Left renal pelvis (tissue), 4 donors: ENCODE measurements around the gene ZNF385B. TPM values are rescaled to one million over a fixed set of nuclear protein-coding genes. Genes with fewer than 3 reads are reported as not detected.

Source experiments
- DNase-seq, 4 donors: peaks; one replicate each; pipeline ENCODE4 v3.0.0-alpha.2; 2013; ENCODE audit warnings: low read depth in 4 of 4, low spot score in 3 of 4
- polyA plus RNA-seq, 4 donors: library from polyadenylated mRNA; unstranded; fragments of 120-200 nt; gene quantifications; one replicate each; pipeline ENCODE4 v1.2.1, GENCODE V29; 2013; ENCODE audit not compliant: insufficient read length in 4 of 4

ZNF385B gene
- polyA plus RNA-seq, 4 donors: 1.0 to 15.6 (median 12.8) TPM

DNA sequence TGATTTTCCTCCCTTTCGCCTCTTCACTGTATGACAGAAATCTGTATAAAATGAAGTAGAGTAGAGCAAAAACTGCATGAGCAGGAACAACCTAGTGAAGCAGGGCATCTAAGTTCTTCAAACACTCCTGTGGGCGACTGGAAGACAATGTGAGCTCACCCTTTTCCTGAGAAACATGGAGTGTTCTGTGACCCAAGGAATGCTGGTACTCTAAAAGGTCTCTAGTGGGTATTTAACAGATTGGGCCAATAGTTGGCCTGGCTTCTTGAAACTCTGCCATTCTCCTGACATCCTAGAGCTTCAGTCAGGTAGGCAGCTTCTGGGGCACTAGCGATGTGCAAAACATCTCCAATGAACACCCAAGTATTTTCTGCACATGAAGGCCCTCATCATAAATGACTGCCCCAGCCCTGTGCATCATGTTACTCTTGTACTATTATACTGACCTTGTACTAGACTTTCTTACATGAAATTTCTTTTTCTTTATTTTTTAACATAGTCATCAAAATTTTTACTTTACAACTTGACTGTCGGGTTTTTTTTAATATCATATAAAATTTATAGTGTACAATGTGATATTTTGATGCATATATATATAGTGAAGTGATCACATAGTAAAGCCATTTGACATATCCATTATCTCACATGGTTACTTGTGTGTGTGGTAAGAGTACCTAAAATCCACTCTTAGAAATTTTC lies 302.2 kb downstream of the ZNF385B start:
- DNase-seq: no peak

DNA sequence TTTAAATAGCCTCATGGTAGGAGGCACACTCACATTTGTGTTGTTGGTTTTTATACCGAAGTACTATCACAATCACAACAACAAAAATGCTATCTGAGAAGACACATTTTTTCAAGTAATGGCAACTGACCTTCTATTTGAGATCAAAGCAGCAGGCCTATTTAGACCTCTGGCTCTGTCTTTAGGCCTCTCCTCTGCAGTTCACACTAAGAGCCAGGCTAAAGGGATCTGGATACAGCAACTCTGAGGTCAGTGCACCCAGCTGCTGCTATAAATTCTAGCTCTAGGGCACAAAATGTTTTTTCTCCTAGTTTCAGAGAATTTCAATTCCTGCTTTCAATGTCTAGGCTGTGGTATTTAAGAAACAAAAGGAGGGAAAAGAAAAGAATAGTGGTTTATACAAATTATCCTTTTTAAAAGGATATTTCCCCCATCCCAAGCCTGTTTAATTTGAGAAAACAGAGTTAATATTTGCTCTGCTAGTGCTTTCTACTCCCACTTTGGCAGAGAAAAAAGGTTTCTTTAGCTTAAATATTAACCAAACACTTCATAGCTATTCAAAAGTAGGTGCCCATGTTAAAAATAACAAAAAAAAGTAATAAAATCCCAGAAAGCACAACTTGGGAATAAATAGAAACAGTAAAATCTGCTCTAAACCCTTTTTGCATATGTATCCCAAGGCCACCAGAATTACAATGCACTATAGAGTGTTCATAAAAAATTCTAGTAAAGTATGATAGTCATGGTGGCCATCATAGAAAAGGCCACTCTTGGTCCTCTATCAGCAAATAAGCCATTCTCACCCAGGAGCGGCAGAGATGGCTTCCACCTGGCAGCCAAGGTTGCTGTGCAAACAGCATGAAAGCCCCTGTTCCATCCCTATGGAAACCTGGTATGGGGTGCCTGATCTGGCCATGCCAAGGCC lies 303.1 kb downstream of the ZNF385B start:
- DNase-seq: no peak

DNA sequence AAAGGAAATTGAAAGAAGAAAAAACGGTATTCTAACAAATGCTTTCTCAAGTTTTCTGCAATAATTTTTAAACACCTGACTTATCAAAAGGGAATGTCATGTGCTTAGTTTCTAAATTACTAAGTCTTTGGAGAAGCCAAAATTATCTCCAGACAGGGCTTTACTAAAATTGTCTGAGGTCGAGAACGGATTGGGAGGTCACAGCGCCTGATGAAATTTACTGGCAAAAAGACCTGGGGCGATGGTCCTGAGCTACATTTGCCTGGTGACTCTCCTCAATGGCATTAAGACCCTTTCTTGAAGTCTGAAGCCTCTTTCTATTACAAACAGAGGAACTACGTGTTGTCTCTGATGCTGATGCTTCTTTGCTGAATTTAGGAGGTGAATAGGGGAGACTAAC lies 305.0 kb downstream of the ZNF385B start:
- DNase-seq: no peak

DNA sequence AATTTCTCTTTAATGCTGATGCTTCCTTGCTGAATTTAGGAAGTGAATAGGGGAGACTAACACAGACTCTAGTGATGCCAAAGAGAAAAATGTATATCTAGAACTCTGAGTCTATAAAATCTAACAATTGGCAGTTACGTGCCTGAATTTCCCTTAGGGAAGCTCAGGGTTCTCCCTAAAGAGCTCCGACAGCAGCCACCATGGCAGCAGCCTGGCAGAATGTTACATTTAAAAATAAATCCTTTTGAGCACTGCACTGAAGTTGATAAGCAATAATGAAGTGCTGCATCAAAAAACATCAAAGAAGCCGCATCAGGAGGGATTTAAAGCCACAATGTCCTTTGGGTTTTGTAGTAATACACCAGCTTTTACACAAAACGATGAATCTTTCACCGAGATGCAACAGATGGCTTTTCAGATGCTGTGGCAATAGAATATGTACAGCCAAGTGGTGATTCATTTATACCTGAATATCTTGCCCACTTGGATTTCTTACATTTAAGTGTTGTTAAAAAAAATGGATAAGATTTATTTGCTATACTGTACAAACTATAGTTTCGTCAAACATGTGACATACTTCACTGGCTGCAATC lies 305.6 kb downstream of the ZNF385B start:
- DNase-seq: no peak

DNA sequence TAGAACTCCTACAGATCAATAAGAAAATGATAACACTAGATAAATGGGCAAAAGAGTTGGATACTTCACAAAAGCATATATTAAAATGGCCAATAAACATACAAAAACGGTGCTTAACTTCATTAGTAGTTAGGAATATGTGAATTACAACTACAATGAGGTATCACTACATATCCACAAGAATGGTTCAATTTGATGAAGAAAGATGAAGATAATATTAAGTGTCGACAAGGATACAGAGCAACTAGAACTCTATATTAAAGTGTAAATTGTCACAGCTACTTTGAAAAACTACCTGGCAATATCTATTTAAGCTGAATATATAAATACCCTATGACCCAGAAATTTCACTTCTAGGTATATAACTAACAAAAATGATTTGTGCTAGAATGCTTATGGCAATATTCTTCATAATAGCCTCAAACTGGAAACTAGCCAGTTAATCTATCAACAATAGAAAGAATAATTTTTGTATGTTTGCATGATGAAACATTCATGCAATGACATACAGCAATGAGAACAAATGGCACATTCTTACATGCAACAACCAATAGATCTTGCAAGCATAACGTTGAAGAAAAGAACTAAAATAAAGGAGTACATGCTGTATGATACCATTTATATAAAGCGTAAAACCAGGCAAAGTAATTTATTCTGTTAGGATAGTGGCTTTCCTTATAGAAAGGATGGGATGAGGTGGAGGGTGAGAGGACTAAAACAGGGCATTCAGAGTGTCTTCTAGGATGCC lies 306.6 kb downstream of the ZNF385B start:
- DNase-seq: no peak

DNA sequence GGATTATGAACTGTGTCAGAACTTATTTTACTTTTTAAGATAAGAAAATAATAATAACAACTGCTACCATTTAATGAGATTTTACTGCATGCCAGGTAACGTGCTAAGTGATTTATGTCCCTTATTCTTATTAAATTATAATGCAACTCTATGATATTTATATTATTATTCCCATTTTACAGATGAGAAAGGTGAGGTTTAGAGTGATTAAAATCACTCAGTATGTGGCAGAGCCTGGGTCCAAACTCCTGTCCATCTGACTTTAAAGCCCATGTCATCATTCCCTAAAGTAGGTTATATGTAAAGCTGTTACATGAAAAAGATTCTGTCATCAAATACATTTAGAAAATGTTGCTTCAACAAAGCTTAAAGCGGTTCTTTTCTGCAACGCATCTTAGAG lies 308.0 kb downstream of the ZNF385B start:
- no peak for DNase-seq

- no peak for DNase-seq
Observed at GRCh38 chr2:179551539-179552045, 309.8 kb downstream of the ZNF385B start.

DNA sequence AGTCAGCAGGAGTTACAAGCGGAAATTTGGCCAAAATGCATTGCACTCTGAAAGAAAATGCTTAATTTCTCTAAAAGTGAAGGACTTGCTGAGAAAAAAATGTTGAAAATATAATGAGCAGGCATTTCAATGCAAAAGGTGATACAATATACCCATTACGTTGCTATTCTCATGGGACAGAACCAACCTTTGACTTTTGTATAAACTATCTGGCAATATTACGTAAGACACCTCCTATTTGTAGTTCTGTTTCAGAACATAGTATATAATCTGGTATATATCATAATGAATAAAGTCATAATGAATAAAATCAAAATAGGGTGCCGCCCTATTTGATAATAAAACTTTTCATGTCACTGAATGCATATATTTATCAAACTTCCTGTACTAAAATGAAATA lies 310.6 kb downstream of the ZNF385B start:
- no peak for DNase-seq

DNA sequence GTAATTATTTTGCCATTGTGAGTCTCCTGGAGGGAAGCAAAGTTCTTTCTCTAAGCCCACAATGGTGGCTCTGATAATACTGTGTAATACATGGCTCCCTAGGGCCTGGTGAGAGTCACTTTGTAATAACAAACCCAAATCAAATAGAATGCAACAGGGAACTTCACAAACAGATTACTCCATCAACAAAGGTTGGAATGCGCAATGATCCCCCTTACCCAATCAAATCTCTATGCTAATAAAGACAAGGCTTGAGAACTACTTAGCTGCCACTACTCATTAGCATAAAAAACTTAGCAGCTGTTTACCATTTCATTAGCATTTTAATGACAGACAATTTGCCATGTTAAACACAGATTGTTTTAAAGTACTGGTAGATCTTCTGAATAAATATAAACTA lies 311.2 kb downstream of the ZNF385B start:
- DNase-seq: no peak

DNA sequence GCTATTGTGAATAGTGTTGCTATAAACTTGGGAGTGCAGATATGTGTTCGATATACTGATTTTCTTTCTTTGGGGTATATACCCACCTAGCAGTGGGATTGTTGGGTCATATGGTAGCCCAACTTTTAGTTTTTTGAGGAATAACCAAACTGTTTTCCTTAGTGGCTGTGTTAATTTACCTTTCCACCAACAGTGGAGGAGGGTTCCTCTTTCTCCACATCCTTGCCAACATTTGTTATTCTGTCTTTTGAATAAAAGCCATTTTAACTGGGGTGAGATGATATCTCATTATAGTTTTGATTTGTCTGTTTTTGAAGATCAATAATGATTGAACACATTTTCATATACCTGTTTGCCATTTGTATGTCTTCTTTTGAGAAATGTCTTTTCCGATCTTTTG lies 314.8 kb downstream of the ZNF385B start:
- no peak for DNase-seq

DNA sequence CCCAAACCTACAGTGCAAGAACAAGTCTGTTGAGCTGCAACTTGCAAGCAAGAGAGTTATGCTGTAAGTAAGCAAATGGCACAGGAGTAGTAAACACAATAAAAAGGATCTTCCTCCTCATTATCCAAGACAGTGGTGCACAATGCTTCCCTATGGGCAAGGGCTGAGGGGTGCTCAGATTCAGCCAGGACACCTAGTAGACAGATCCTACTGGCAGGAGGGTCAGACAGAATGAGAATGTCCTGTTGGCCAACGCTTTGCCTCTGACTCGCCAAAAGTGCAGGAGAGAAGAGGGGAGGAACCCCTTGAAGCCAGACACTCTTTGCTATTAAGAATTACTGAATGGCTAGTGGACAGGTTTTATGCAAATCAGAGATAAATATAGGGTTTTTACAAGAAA lies 316.4 kb downstream of the ZNF385B start:
- no peak for DNase-seq

DNA sequence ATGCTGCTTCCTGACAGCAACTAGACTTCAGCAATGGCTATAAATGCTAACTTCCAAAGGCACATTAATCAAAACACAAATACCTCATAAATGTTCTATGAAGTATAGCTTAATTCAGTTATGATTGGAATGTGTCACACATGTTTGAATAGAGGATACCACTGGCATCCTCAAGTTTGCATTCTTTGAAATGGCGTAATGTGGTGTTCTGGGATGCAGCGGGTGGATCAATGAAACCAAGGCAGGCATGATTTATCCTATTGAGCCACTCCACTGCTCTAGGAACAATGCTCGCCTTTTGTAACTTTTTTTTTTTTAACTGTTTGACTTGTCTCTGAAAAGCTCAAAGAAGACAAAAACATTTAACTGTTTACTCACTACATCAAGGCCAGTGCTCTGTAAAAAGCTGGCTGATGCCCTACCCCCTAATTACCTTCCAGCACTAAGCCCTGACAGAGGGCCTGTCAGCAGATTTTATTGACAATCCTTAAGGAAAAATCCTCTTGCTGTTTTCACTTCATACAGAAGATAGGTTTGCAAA lies 318.0 kb downstream of the ZNF385B start:
- no peak for DNase-seq

- DNase-seq: no peak
Observed at GRCh38 chr2:179541586-179541985, 319.8 kb downstream of the ZNF385B start.

GRCh38 chr2:179539124-179539511 lies 322.3 kb downstream of the ZNF385B start:
- DNase-seq: no peak

DNA sequence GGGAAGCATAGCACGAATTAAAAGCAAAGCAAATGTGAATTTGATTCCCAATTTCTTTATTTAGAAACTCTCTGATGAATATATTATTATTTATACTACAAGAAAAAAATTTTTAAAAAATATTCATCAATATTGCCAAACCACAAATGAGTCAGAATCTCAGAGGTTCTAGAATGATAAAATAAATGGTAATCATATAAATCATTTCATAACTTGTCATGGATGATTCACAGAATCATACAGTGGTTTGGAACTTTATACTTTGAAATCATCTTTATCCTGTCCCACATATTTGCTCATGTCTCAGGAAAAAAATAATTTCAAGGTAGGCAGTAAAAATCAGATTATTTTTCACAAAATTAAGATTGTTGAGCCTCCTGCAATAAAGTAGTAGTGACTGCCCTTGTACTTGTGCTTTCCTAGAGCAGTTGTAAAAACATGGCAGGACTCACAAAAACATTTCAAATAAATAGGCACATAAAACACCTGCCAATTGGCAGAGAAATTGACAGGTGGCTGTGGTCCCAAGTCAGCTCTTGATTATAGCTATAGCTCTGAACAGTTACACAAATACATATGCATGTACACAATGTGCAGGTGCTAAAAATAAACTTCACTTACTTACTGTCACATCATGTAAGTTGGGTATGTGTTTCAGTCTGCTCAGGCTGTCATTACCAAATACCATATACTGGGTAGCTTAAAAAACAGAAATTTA lies 322.8 kb downstream of the ZNF385B start:
- no peak for DNase-seq

- no peak for DNase-seq
Observed at GRCh38 chr2:179536185-179536584, 325.2 kb downstream of the ZNF385B start.

- DNase-seq: no peak
Observed at GRCh38 chr2:179533875-179534274, 327.5 kb downstream of the ZNF385B start.

DNA sequence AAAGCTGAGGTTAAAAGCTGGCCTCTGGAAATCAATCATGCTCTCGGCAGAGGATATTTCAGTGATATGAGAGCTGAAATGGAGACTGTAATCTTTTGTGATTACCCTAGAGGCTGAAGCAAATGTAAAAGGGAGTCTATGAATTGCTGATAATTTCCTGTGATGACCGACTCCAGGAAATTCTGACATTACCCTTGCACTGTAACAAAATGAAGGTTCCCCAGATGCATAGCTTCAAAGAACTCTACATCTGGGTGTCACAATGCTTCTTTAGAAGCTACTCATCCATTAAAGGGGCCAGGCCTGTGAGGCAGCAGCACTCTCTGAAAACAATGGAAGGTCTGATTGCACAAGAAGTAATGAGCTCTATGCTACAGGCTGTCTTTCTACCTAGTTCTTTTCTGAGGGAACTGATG lies 328.5 kb downstream of the ZNF385B start:
- DNase-seq: no peak

DNA sequence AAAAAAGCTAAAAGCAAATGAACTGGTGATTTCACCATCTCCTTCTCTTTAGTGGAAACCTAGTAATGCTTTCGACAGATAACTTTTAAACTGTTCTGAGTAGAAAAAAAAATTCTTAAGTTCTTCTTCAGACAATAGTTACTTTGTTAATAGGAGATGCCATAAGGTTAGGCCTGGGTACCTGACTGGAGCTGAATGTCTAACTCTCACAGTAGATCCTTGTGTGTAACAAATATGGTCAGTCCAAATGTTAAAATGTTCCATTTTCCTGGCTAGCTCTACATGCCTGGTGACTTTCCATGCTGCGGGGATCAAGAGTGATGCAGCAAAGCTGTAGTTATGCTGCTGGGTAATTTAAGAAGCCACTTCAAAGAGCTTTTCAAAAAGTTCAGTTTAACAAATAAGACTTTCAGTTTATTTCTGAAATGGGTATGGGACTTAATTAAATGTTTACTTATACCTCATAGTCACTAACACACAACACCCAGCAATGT lies 332.8 kb downstream of the ZNF385B start:
- DNase-seq: no peak

GRCh38 chr2:179525340-179525739 lies 336.1 kb downstream of the ZNF385B start:
- DNase-seq: no peak
